ENCODE measurements around the gene AVP.

DNA sequence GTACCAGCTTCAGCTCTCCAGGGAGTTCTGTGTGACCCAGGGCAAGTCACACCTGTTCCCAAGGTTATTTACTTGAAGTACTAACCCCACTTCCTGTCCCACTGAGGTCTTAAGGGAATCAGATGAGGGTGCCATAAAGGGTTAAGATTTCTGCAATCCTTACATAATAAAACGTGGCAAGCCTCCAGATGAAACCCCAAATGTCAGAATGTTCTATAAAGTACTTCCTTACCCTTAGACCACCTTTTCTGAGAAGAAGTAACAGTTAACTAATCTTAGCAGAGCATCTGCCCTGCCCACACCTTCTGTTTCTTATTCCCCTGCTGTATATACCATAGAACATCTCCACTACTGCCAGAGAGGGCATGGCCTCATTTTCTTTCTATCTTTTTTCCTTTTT, 6.0 kb upstream of the AVP start:
- TF ChIP-seq POLR2AphosphoS5 (IDR thresholded peaks at IDR 0.05) (no peak), SMC3 (conservative IDR thresholded peaks at IDR 0.05; ENCODE audit: poor library complexity) (no peak), EZH2 (IDR thresholded peaks at IDR 0.05; ENCODE audit: borderline replicate concordance, insufficient read depth, low read length, poor library complexity, severe bottlenecking) (no peak), TAF1 (IDR thresholded peaks at IDR 0.05; ENCODE audit: low read depth) (no peak)
- TF ChIP-seq, protein P1, sequence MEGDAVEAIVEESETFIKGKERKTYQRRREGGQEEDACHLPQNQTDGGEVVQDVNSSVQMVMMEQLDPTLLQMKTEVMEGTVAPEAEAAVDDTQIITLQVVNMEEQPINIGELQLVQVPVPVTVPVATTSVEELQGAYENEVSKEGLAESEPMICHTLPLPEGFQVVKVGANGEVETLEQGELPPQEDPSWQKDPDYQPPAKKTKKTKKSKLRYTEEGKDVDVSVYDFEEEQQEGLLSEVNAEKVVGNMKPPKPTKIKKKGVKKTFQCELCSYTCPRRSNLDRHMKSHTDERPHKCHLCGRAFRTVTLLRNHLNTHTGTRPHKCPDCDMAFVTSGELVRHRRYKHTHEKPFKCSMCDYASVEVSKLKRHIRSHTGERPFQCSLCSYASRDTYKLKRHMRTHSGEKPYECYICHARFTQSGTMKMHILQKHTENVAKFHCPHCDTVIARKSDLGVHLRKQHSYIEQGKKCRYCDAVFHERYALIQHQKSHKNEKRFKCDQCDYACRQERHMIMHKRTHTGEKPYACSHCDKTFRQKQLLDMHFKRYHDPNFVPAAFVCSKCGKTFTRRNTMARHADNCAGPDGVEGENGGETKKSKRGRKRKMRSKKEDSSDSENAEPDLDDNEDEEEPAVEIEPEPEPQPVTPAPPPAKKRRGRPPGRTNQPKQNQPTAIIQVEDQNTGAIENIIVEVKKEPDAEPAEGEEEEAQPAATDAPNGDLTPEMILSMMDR (IDR thresholded peaks at IDR 0.05; ENCODE audit: poor library complexity, severe bottlenecking): no peak
